SK-N-SH (cell line): Measurements from ENCODE around the gene RASA3. TPM values are rescaled to one million over a fixed set of nuclear protein-coding genes. Genes with fewer than 3 reads are reported as not detected.

Source experiments
- CTCF ChIA-PET: fragments of 300-600, 350-600 bp; formaldehyde crosslinking; extraction: SDS; loops from one replicate; lab custom pipeline; 2021; lab: Yijun Ruan, JAX
- POLR2A ChIA-PET: fragments of 350-600 bp; sonication (Branson Sonifier 250); formaldehyde crosslinking; extraction: SDS; loops from one replicate; lab custom pipeline; 2020; ENCODE audit warnings: antibody characterized with exemption, inconsistent platforms; lab: Yijun Ruan, JAX
- DNase-seq: peaks from one replicate; pipeline ENCODE4 v3.0.0; 2012
- H2AFZ ChIP-seq: fragments of 200-600 bp; sonication (generic); 2 replicates; pipeline ENCODE4 v1.8.1; 2016; ENCODE audit warnings: antibody characterized with exemption, mild to moderate bottlenecking, low read depth
- H3F3A ChIP-seq: fragments of 200-600 bp; sonication (generic); replicated peaks from 2 replicates; pipeline ENCODE3; 2016; ENCODE audit warnings: antibody characterized with exemption, mild to moderate bottlenecking; ENCODE audit not compliant: insufficient read depth
- H3K27ac ChIP-seq, 2 experiments: fragments of 200-500 bp in 1 of 2; fragments of 200-600 bp in 1 of 2; sonication (Bioruptor generic) in 1 of 2; sonication (generic), shearing (Covaris generic) in 1 of 2; 2 replicates each; pipeline versions ENCODE4 v1.5.1 to v1.6.1; 2014 to 2016; ENCODE audit warnings: low read depth in 2 of 2, inconsistent platforms in 1 of 2, low read length in 1 of 2, mild to moderate bottlenecking in 1 of 2, mixed read lengths in 1 of 2
- H3K27me3 ChIP-seq: fragments of 200-600 bp; sonication (generic), shearing (Covaris generic); 2 replicates; pipeline ENCODE4 v1.6.1; 2016; ENCODE audit warnings: mixed run types; ENCODE audit not compliant: insufficient read depth
- H3K36me3 ChIP-seq, 2 experiments: fragments of 200-500 bp in 1 of 2; fragments of 200-600 bp in 1 of 2; sonication (Bioruptor generic) in 1 of 2; sonication (generic) in 1 of 2; replicated peaks in 1 of 2; 2 replicates each; pipeline versions ENCODE3 to v1.5.1; 2014 to 2016; ENCODE audit warnings: low read length in 1 of 2, mild to moderate bottlenecking in 1 of 2; ENCODE audit not compliant: insufficient read depth in 2 of 2, control insufficient read depth in 1 of 2
- H3K4me1 ChIP-seq, 2 experiments: fragments of 200-500 bp in 1 of 2; fragments of 200-600 bp in 1 of 2; sonication (Bioruptor generic) in 1 of 2; sonication (generic), shearing (Covaris generic) in 1 of 2; 2 replicates each; pipeline versions ENCODE4 v1.5.1 to v1.6.1; 2014 to 2016; ENCODE audit warnings: low read depth in 1 of 2, low read length in 1 of 2, mixed run types in 1 of 2; ENCODE audit not compliant: insufficient read depth in 2 of 2, control insufficient read depth in 1 of 2
- H3K4me2 ChIP-seq: fragments of 200-600 bp; sonication (generic), shearing (Covaris generic); 2 replicates; pipeline ENCODE4 v1.6.1; 2017; ENCODE audit warnings: mixed run types
- H3K4me3 ChIP-seq, 2 experiments: fragments of 200-500 bp in 1 of 2; fragments of 200-600 bp in 1 of 2; sonication (Bioruptor generic) in 1 of 2; sonication (generic), shearing (Covaris generic) in 1 of 2; 2 replicates each; pipeline versions ENCODE4 v1.5.1 to v1.8.1; 2014 to 2016; ENCODE audit warnings: low read depth in 2 of 2, inconsistent platforms in 1 of 2, low read length in 1 of 2, mild to moderate bottlenecking in 1 of 2, mixed read lengths in 1 of 2, moderate library complexity in 1 of 2
- H3K79me2 ChIP-seq: fragments of 200-600 bp; sonication (generic); 2 replicates; pipeline ENCODE4 v1.8.1; 2017; ENCODE audit warnings: mild to moderate bottlenecking; ENCODE audit not compliant: insufficient read depth
- H3K9ac ChIP-seq: fragments of 200-600 bp; sonication (generic); 2 replicates; pipeline ENCODE4 v1.6.1; 2017; ENCODE audit warnings: mixed run types
- H3K9me2 ChIP-seq: fragments of 200-600 bp; sonication (generic); 2 replicates; pipeline ENCODE4 v1.6.1; 2017; ENCODE audit warnings: mixed run types
- H3K9me3 ChIP-seq: fragments of 200-600 bp; sonication (generic); 2 replicates; pipeline ENCODE4 v1.6.1; 2017; ENCODE audit warnings: mixed run types, mild to moderate bottlenecking, moderate library complexity
- H4K20me1 ChIP-seq: fragments of 200-600 bp; sonication (generic); 2 replicates; pipeline ENCODE4 v1.6.1; 2017; ENCODE audit warnings: mild to moderate bottlenecking, mixed run types; ENCODE audit not compliant: insufficient read depth
- CHD2 ChIP-seq: fragments of 150-350 bp; IDR thresholded peaks from 2 replicates; pipeline ENCODE4 v1.6.1; 2018; ENCODE audit warnings: low read length; ENCODE audit not compliant: partially characterized antibody
- EP300 ChIP-seq, 2 experiments: IDR thresholded peaks; 2 replicates each; pipeline versions ENCODE4 v1.4.0 to v1.6.1; 2012; ENCODE audit warnings: borderline replicate concordance in 1 of 2, low read depth in 1 of 2, low read length in 1 of 2
- GABPA ChIP-seq: IDR thresholded peaks from 2 replicates; pipeline ENCODE4 v1.4.0; 2012; ENCODE audit warnings: low read depth, mild to moderate bottlenecking
- IRF3 ChIP-seq: fragments of 150-350 bp; IDR thresholded peaks from 2 replicates; pipeline ENCODE4 v1.6.1; 2016; ENCODE audit warnings: mild to moderate bottlenecking, low read depth, low read length
- JUND ChIP-seq: IDR thresholded peaks from 2 replicates; pipeline ENCODE4 v1.4.0; 2012
- MEF2A ChIP-seq: IDR thresholded peaks from 2 replicates; pipeline ENCODE4 v1.4.0; 2012; ENCODE audit warnings: low read depth, borderline replicate concordance
- NRF1 ChIP-seq: IDR thresholded peaks from 2 replicates; pipeline ENCODE4 v1.6.1; 2012; ENCODE audit warnings: low read depth, mild to moderate bottlenecking, low read length
- PBX3 ChIP-seq: IDR thresholded peaks from 2 replicates; pipeline ENCODE4; 2012
- RAD21 ChIP-seq: IDR thresholded peaks from 2 replicates; pipeline ENCODE4 v1.6.1; 2012; ENCODE audit warnings: mild to moderate bottlenecking, low read length
- RFX5 ChIP-seq: IDR thresholded peaks from 2 replicates; pipeline ENCODE4 v1.6.1; 2012; ENCODE audit warnings: mild to moderate bottlenecking, improper control_type of control experiment, low read length
- SIN3A ChIP-seq: IDR thresholded peaks from 2 replicates; pipeline ENCODE4 v1.6.1; 2012; ENCODE audit warnings: low read depth, mild to moderate bottlenecking, low read length, moderate library complexity, borderline replicate concordance
- SMC3 ChIP-seq: IDR thresholded peaks from 2 replicates; pipeline ENCODE4 v1.6.1; 2012; ENCODE audit warnings: low read depth, low read length, improper control_type of control experiment
- WGBS: methylation state at CpG from one replicate; pipeline ENCODE4 v1.1.6; 2017; ENCODE audit warnings: low lambda C conversion rate; 5-methylcytosine and 5-hydroxymethylcytosine counted together
- polyA plus RNA-seq, 3 experiments: library from polyadenylated mRNA; depleted of rRNA; stranded (reverse); fragments of >200 nt; gene quantifications; 2 replicates each; pipeline ENCODE4 v1.2.3, GENCODE V29; 2012
- TF ChIP-seq, protein P1 (sequence below): IDR thresholded peaks from 2 replicates; pipeline ENCODE4 v1.4.0; 2012; ENCODE audit warnings: low read depth
- TF ChIP-seq, protein P2 (sequence below): IDR thresholded peaks from 2 replicates; pipeline ENCODE4 v1.4.0; 2012; ENCODE audit warnings: low read depth, borderline replicate concordance

The RASA3 gene
- polyA plus RNA-seq, 1 of the 3 experiments (the other 2 are of a cell fraction): 25.1 TPM

DNA sequence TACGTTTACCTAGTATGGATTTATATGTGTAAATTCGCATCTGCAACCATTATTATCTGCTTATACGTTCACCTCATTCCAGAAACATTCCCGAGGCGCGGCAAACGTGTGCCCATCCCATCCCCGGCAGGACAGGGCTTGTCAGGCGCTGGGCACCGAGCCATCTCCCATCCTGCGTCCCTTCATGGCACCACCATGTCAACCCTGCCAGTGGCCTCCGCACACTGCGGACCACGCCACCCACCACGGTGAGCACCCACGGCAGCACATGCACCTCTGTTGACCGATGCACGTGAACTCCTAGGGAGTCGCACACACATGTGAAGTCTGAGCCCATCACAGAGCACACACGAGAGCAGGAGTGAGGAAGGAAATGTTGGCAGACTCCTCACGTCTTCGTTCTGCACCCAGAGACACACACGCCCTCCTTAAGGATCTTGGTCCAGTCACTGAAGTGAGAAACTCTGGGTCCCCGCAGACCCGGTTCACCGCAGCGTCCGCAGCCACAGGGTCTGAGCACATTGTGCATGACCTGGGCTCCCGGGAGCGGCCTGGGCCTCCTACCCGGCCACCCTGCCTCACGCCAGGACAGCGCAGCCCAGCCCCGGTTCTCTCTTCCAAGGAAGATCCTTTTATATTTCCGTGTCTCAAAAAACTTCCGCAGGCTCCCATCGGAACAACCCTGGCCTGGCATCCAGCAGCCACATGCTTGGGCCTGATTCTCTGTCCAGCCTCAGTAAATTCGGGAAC is 90.2 kb downstream of the RASA3 start:
- Histone ChIP-seq H4K20me1 (0 out of 2 replicates have a peak, but pooled peaks cover 26% of the 10 kb centered on the region), H3K4me2 (no peak overlapping the region), H3K4me3 (no peak overlapping the region), H3K79me2 (peaks cover 84% of the 10 kb centered on the region), H3K9me2 (no peaks in the 10 kb centered on the region), H3K27me3 (no peaks in the 10 kb centered on the region), H3K9me3 (no peaks in the 10 kb centered on the region), H3K9ac (no peak overlapping the region), H3K4me1 (peaks cover 0 to 5% of the 10 kb centered on the region in 2 experiments; a peak in 1 of 4 replicates), H3K36me3 (peaks cover 2% of the 10 kb centered on the region in 2 experiments), H3K27ac (no peak overlapping the region), H2AFZ (no peak overlapping the region), H3F3A (peaks cover 10% of the 10 kb centered on the region)
- POLR2A ChIA-PET: no interaction called here
- TF ChIP-seq PBX3 (no peak), SIN3A (no peak), RAD21 (no peak), GABPA (no peak), SMC3 (no peak), RFX5 (no peak), IRF3 (no peak), NRF1 (no peak), MEF2A (no peak), EP300 (IDR thresholded peaks at IDR 0.05; ENCODE audit: borderline replicate concordance in 1 of 2, low read depth in 1 of 2, low read length in 1 of 2) (no peak), JUND (no peak), CHD2 (no peak)
- TF ChIP-seq, protein P1, sequence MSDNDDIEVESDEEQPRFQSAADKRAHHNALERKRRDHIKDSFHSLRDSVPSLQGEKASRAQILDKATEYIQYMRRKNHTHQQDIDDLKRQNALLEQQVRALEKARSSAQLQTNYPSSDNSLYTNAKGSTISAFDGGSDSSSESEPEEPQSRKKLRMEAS: no peak
- TF ChIP-seq, protein P2, sequence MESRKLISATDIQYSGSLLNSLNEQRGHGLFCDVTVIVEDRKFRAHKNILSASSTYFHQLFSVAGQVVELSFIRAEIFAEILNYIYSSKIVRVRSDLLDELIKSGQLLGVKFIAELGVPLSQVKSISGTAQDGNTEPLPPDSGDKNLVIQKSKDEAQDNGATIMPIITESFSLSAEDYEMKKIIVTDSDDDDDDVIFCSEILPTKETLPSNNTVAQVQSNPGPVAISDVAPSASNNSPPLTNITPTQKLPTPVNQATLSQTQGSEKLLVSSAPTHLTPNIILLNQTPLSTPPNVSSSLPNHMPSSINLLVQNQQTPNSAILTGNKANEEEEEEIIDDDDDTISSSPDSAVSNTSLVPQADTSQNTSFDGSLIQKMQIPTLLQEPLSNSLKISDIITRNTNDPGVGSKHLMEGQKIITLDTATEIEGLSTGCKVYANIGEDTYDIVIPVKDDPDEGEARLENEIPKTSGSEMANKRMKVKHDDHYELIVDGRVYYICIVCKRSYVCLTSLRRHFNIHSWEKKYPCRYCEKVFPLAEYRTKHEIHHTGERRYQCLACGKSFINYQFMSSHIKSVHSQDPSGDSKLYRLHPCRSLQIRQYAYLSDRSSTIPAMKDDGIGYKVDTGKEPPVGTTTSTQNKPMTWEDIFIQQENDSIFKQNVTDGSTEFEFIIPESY: no peak
- no peak for DNase-seq
- 90% methylated on average over 30 of the region's 38 CpGs for WGBS
- CTCF ChIA-PET: interaction anchor here (1.2 kb wide), 1 partner anchor 22 kb away, joined by 3 read pairs; no protein-coding TSS in a partner anchor
